ENCODE data around the gene FN3KRP.
"Not testable (repeated sequence)": the region's sequence is repeated elsewhere in the genome, so short reads cannot be mapped to it uniquely, and the experiment has no call there.

The FN3KRP gene

GRCh38 chr17:82729479-82730260 lies 13.2 kb downstream of the FN3KRP start:
- Histone ChIP-seq H3K4me1 (ENCODE audit: control insufficient read depth, insufficient read depth, low read length, poor library complexity, severe bottlenecking) (no peaks in the 10 kb centered on the region), H3K27me3 (replicated peaks; ENCODE audit: control insufficient read depth, insufficient read depth, low read length, poor library complexity, severe bottlenecking) (no peaks in the 10 kb centered on the region), H3K27ac (ENCODE audit: insufficient read depth, low read length, poor library complexity, severe bottlenecking) (no peak overlapping the region), H3K9me3 (ENCODE audit: control insufficient read depth, low read length) (no peaks in the 10 kb centered on the region), H3K36me3 (ENCODE audit: control insufficient read depth, insufficient read depth, low read length) (peaks cover 14% of the 10 kb centered on the region), H3K4me3 (ENCODE audit: insufficient read depth, low read depth, low read length, poor library complexity, severe bottlenecking) (no peak overlapping the region)
- no peak for DNase-seq

- Histone ChIP-seq H3K27me3 (replicated peaks; ENCODE audit: control insufficient read depth, insufficient read depth, low read length, poor library complexity, severe bottlenecking) (no peaks in the 10 kb centered on the region), H3K9me3 (ENCODE audit: control insufficient read depth, low read length) (no peaks in the 10 kb centered on the region), H3K4me3 (ENCODE audit: insufficient read depth, low read depth, low read length, poor library complexity, severe bottlenecking) (no peak overlapping the region), H3K27ac (ENCODE audit: insufficient read depth, low read length, poor library complexity, severe bottlenecking) (no peak overlapping the region), H3K36me3 (ENCODE audit: control insufficient read depth, insufficient read depth, low read length) (peaks cover 4% of the 10 kb centered on the region), H3K4me1 (ENCODE audit: control insufficient read depth, insufficient read depth, low read length, poor library complexity, severe bottlenecking) (no peaks in the 10 kb centered on the region)
- no peak for DNase-seq
Observed at GRCh38 chr17:82732118-82732743, 15.7 kb downstream of the FN3KRP start.

GRCh38 chr17:82734987-82735866 lies 18.7 kb downstream of the FN3KRP start, which contains the start of gene FN3K:
Gene FN3K (plus strand): TSS chr17:82735615. CDS start chr17:82735637, 22 bp downstream.
- Histone ChIP-seq H3K36me3 (ENCODE audit: control insufficient read depth, insufficient read depth, low read length) (no peaks in the 10 kb centered on the region), H3K4me1 (ENCODE audit: control insufficient read depth, insufficient read depth, low read length, poor library complexity, severe bottlenecking) (no peaks in the 10 kb centered on the region), H3K4me3 (ENCODE audit: insufficient read depth, low read depth, low read length, poor library complexity, severe bottlenecking) (peak within 1 kb of the TSS; percentile 54), H3K27ac (ENCODE audit: insufficient read depth, low read length, poor library complexity, severe bottlenecking) (no peak within 1 kb of the TSS), H3K9me3 (ENCODE audit: control insufficient read depth, low read length) (no peaks in the 10 kb centered on the region), H3K27me3 (replicated peaks; ENCODE audit: control insufficient read depth, insufficient read depth, low read length, poor library complexity, severe bottlenecking) (no peaks in the 10 kb centered on the region)
- no peak for DNase-seq

GRCh38 chr17:82736511-82737185 lies 20.1 kb downstream of the FN3KRP start:
- no peak for DNase-seq
- peaks cover 10% of the 10 kb centered on the region for H3K36me3 ChIP-seq (ENCODE audit: control insufficient read depth, insufficient read depth, low read length)
- no peak overlapping the region for H3K4me3 ChIP-seq (ENCODE audit: insufficient read depth, low read depth, low read length, poor library complexity, severe bottlenecking)
- no peaks in the 10 kb centered on the region for H3K27me3 ChIP-seq (replicated peaks; ENCODE audit: control insufficient read depth, insufficient read depth, low read length, poor library complexity, severe bottlenecking)
- no peak overlapping the region for H3K27ac ChIP-seq (ENCODE audit: insufficient read depth, low read length, poor library complexity, severe bottlenecking)
- H3K9me3 ChIP-seq (ENCODE audit: control insufficient read depth, low read length), result peaks cover 5% of the 10 kb centered on the region
- no peaks in the 10 kb centered on the region for H3K4me1 ChIP-seq (ENCODE audit: control insufficient read depth, insufficient read depth, low read length, poor library complexity, severe bottlenecking)

- Histone ChIP-seq H3K4me3 (ENCODE audit: insufficient read depth, low read depth, low read length, poor library complexity, severe bottlenecking) (no peak overlapping the region), H3K36me3 (ENCODE audit: control insufficient read depth, insufficient read depth, low read length) (peaks cover 10% of the 10 kb centered on the region), H3K9me3 (ENCODE audit: control insufficient read depth, low read length) (peaks cover 5% of the 10 kb centered on the region), H3K4me1 (ENCODE audit: control insufficient read depth, insufficient read depth, low read length, poor library complexity, severe bottlenecking) (no peaks in the 10 kb centered on the region), H3K27me3 (replicated peaks; ENCODE audit: control insufficient read depth, insufficient read depth, low read length, poor library complexity, severe bottlenecking) (no peaks in the 10 kb centered on the region), H3K27ac (ENCODE audit: insufficient read depth, low read length, poor library complexity, severe bottlenecking) (no peak overlapping the region)
- DNase-seq, result no peak
Observed at GRCh38 chr17:82737967-82738877, 21.7 kb downstream of the FN3KRP start.

- H3K4me3 ChIP-seq (ENCODE audit: insufficient read depth, low read depth, low read length, poor library complexity, severe bottlenecking), result no peak overlapping the region
- DNase-seq, result no peak
- no peak overlapping the region for H3K27ac ChIP-seq (ENCODE audit: insufficient read depth, low read length, poor library complexity, severe bottlenecking)
- peaks cover 10% of the 10 kb centered on the region for H3K36me3 ChIP-seq (ENCODE audit: control insufficient read depth, insufficient read depth, low read length)
- H3K4me1 ChIP-seq (ENCODE audit: control insufficient read depth, insufficient read depth, low read length, poor library complexity, severe bottlenecking), result no peaks in the 10 kb centered on the region
- no peaks in the 10 kb centered on the region for H3K27me3 ChIP-seq (replicated peaks; ENCODE audit: control insufficient read depth, insufficient read depth, low read length, poor library complexity, severe bottlenecking)
- H3K9me3 ChIP-seq (ENCODE audit: control insufficient read depth, low read length), result peaks cover 5% of the 10 kb centered on the region
Observed at GRCh38 chr17:82740906-82741759, 24.6 kb downstream of the FN3KRP start.

GRCh38 chr17:82743344-82744219 lies 27.1 kb downstream of the FN3KRP start:
- no peaks in the 10 kb centered on the region for H3K4me1 ChIP-seq (ENCODE audit: control insufficient read depth, insufficient read depth, low read length, poor library complexity, severe bottlenecking)
- no peak overlapping the region for H3K4me3 ChIP-seq (ENCODE audit: insufficient read depth, low read depth, low read length, poor library complexity, severe bottlenecking)
- no peaks in the 10 kb centered on the region for H3K27me3 ChIP-seq (replicated peaks; ENCODE audit: control insufficient read depth, insufficient read depth, low read length, poor library complexity, severe bottlenecking)
- peaks cover 5% of the 10 kb centered on the region for H3K9me3 ChIP-seq (ENCODE audit: control insufficient read depth, low read length)
- no peak for DNase-seq
- no peak overlapping the region for H3K27ac ChIP-seq (ENCODE audit: insufficient read depth, low read length, poor library complexity, severe bottlenecking)
- peaks cover 10% of the 10 kb centered on the region for H3K36me3 ChIP-seq (ENCODE audit: control insufficient read depth, insufficient read depth, low read length)

- not testable (repeated sequence) for H3K9me3 ChIP-seq (ENCODE audit: control insufficient read depth, low read length); H3K27ac ChIP-seq (ENCODE audit: insufficient read depth, low read length, poor library complexity, severe bottlenecking); H3K36me3 ChIP-seq (ENCODE audit: control insufficient read depth, insufficient read depth, low read length); H3K27me3 ChIP-seq (replicated peaks; ENCODE audit: control insufficient read depth, insufficient read depth, low read length, poor library complexity, severe bottlenecking); DNase-seq; H3K4me3 ChIP-seq (ENCODE audit: insufficient read depth, low read depth, low read length, poor library complexity, severe bottlenecking); H3K4me1 ChIP-seq (ENCODE audit: control insufficient read depth, insufficient read depth, low read length, poor library complexity, severe bottlenecking)
Observed at GRCh38 chr17:82744736-82745135, 28.2 kb downstream of the FN3KRP start.

Measured in effector memory CD4-positive, alpha-beta T cell (primary cell).